HL-60 (cell line): ENCODE results near the gene SLC16A5.

Experiments
- CTCF ChIP-seq: IDR thresholded peaks from one replicate; pipeline ENCODE4 v1.5.1; 2011; ENCODE audit warnings: low read length, control low read depth, inconsistent platforms; ENCODE audit not compliant: insufficient read depth
- GABPA ChIP-seq: IDR thresholded peaks from 2 replicates; pipeline ENCODE4 v1.6.1; 2012; ENCODE audit warnings: low read depth
- POLR2AphosphoS5 ChIP-seq: IDR thresholded peaks from 2 replicates; pipeline ENCODE4 v1.6.1; 2012; ENCODE audit warnings: low read depth
- REST ChIP-seq: IDR thresholded peaks from 2 replicates; pipeline ENCODE4 v1.6.1; 2012; ENCODE audit warnings: low read depth; ENCODE audit not compliant: insufficient replicate concordance

- TF ChIP-seq CTCF (no peak), GABPA (no peak), POLR2AphosphoS5 (no peak), REST (no peak)
Observed at GRCh38 chr17:75152523-75152921, 64.8 kb downstream of the SLC16A5 start.
